Medulla oblongata (tissue), 1 donor: ENCODE measurements around the gene WDCP.
A peak's percentile ranks its signal among the peaks of the same experiment; 100 is the strongest.
"Not testable (repeated sequence)": the region's sequence is repeated elsewhere in the genome, so short reads cannot be mapped to it uniquely, and the experiment has no call there.

Experiments
- DNase-seq: peaks from one replicate; pipeline ENCODE4 v3.0.0-alpha.2; 2015; ENCODE audit errors: extremely low spot score

Gene WDCP, protein sequence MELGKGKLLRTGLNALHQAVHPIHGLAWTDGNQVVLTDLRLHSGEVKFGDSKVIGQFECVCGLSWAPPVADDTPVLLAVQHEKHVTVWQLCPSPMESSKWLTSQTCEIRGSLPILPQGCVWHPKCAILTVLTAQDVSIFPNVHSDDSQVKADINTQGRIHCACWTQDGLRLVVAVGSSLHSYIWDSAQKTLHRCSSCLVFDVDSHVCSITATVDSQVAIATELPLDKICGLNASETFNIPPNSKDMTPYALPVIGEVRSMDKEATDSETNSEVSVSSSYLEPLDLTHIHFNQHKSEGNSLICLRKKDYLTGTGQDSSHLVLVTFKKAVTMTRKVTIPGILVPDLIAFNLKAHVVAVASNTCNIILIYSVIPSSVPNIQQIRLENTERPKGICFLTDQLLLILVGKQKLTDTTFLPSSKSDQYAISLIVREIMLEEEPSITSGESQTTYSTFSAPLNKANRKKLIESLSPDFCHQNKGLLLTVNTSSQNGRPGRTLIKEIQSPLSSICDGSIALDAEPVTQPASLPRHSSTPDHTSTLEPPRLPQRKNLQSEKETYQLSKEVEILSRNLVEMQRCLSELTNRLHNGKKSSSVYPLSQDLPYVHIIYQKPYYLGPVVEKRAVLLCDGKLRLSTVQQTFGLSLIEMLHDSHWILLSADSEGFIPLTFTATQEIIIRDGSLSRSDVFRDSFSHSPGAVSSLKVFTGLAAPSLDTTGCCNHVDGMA

GRCh38 chr2:24046930-24047702 lies at the start of gene WDCP:
Gene WDCP, minus strand, starts transcription at chr2:24047391. Its CDS starts 7,897 bp downstream, at chr2:24039494.
- DNase-seq = peak; percentile 99

- DNase-seq = not testable (repeated sequence)
These were observed 48.0 kb upstream of the WDCP start for GRCh38 chr2:24095171-24095677.

DNA sequence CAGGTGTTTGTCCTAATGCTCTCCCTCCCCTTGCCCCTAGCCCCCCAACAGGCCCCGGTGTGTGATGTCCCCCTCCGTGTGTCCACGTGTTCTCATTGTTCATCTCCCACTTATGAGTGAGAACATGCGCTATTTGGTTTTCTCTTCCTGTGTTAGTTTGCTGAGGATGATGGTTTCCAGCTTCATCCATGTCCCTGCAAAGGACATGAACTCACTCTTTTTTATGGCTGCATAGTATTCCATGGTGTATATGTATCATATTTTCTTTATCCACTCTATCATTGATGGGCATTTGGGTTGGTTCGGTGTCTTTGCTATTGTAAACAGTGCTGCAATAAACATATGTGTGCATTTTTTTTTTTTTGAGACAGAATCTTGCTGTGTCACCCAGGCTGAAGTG lies 46.1 kb upstream of the WDCP start:
- not testable (repeated sequence) for DNase-seq

GRCh38 chr2:24088821-24089359 lies 41.7 kb upstream of the WDCP start:
- no peak for DNase-seq

GRCh38 chr2:24087032-24087431 lies 39.8 kb upstream of the WDCP start:
- DNase-seq = no peak

- DNase-seq = no peak
These were observed 39.0 kb upstream of the WDCP start for GRCh38 chr2:24086241-24086640.

GRCh38 chr2:24085200-24085489 lies 38.0 kb upstream of the WDCP start:
- no peak for DNase-seq

DNA sequence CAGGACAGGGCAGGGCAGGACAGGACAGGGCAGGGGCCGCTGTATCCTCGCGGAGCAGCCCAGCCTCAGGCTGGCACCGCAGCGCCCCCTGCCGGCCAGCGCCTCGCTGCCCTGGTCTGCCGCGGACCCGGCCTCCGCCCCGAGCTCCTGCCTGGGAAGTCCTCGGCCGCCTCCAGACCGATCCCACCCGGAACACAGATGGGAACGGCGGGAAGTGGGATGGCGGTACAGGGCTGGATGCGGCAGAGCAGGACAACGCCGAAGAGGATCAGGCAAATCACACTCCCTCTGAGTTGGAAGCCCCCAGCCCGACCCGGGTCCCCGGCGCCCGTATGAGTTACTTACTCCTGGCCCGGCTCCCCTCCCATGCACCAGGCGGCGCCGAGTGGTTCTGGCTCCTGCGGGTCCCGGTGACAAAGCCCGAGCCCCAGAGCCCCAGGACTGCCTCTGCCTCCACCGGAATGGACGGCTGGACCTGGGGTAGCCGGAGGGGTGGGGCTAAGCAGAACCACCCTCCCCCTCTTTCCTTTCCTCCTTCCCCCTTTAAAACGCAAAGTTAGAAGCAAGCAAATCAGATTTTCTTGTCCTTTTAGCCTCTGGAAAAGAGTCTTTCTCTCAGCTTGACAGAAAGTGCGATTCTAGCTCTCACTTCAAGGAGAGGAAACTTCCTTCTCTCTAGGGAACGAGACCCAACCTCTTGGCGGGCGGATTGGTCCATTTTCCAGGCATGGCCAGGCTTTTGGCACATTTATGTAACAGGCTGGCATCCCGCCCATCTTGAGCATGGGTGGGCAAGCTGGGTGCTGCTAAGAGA lies 37.4 kb upstream of the WDCP start, which contains the start of gene TP53I3:
TP53I3 (minus strand) TSS at position 449 of the 814 bp plus-strand sequence. CDS start 508 bp downstream, outside the sequence.
- DNase-seq = peak; percentile 83

- peak; percentile 52 for DNase-seq
These were observed 36.6 kb upstream of the WDCP start for GRCh38 chr2:24083567-24084385.

- DNase-seq = no peak
These were observed 35.8 kb upstream of the WDCP start for GRCh38 chr2:24082787-24083566.

DNA sequence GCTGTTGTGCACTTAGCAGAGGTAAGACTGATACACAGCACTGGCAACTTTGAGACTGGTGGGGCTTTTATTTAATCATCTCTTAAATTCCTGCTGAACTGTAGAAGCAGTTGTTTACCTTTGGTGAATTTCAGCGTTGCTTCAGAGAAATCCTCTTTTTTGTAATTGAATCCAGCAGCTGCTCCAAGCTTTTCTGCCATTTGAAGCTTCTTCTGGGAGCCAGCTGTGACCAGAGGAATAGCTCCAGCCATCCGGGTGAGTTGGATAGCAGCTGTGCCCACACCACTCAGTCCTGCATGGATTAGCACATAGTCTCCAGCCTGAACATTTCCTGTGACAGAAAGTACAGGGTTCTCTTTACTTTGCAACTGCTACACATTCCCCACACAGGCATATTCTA lies 33.5 kb upstream of the WDCP start:
- DNase-seq = no peak

DNA sequence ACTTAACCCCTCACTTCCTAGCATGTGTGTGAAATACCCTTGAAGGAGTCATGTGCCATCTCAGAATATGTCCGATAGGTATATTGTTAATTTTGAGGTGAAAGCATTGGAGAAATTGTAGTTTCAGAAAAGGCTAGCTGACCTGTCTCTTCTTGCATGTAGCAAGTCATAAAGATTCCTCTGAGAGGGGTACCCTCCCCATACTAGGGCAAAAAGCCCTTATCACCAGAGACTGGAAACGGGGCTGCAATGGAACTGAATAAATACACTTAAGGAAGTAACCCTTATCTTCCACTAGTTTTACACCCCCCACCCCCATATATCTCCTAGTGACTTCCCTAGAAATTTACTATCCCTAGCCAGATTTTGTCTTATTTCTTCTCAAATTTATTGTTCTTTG lies 30.7 kb upstream of the WDCP start:
- no peak for DNase-seq

DNA sequence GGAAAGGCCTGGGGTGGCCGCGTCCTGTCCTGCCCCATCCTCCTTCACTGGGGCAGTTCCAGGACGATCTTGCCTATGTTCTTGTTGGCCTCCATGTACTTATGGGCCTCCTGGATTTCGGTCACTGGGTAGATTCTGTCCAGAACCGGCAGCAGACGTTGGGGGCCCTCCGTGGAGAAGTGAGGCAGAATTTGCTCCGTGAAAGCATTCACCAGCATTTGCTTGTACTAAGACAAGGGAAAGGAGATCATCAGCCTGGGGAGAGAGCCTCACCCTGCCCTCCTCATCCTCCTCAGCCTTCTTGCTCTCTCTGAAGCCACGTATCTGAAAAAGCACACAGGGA lies 30.3 kb upstream of the WDCP start:
- no peak for DNase-seq

DNA sequence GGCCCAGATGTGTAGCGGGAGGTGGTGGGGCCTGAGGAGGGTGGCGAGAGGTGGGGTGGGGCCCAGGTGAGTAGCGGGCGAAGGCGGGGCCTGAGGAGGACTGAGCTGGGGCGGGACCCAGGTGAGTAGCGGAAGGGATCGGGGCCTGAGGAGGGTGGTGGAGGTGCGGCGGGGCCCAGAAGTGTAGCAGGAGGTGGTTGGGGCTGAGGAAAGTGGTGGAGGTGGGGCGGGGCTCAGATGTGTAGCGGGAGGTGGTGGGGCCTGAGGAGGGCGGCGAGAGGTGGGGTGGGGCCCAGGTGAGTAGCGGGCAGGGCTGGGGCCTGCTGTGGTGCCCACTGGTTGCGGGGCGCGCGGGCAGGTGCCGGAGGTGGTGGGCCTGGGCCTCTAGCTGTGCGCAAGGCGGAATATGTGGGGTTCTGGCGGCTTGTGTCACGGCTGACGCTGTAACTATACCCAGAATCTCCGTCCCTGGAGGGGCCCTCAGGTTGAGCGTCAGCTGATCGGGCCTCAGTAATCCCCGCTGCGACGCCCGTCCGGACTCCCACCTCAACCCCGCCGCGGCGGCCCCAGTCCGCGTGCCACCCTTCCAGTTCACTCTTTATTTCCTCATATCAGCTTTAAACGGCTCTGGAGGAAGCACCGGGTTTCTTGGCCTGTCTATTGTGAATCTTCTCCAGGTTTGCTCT lies 29.8 kb upstream of the WDCP start:
- DNase-seq = peak; percentile 36

- DNase-seq = peak; percentile 98
These were observed 29.0 kb upstream of the WDCP start, which contains the start of gene SF3B6 for GRCh38 chr2:24075915-24076848. Gene SF3B6, minus strand, starts transcription at chr2:24076326. Its CDS starts 97 bp downstream, at chr2:24076229.

- DNase-seq = no peak
These were observed 28.1 kb upstream of the WDCP start for GRCh38 chr2:24075259-24075658.

DNA sequence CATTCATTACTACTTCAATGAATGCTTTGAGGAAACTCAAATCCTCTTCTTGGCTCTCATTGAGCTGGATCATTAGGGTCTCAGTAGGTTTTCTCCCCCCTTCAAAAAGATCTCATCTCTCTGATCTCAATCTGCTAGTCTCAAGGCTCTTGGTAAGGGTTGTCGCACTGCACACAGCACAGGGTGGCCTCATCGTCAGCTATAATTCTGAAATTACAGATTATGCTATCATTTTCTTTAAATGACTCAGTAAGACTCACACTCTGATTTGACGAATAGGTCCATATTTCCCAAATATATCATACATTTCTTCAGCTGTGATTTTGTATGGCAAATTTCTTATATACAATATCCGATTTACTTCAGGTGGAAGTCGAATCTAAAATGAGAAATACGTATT lies 26.6 kb upstream of the WDCP start:
- no peak for DNase-seq

DNA sequence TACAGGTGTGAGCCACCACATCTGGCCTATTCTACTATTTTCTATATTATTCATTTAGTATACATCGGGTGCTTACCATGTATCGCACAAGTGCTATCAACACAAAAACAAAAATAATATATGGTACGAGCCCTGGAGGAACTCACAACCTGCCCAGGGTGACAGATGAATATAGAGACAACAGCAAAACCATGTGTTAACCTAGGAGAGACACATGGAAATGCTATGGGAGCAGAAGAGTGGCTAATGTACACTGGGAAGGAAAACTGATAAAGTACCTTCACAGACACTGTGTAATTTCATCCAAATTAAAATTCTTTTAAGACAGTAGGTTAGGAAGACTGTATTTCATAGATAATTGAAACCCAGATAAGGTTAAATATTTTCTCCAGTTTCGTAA lies 25.1 kb upstream of the WDCP start:
- no peak for DNase-seq
